ENCODE measurements around the gene SLC39A12.

Gene SLC39A12

GRCh38 chr10:18066947-18067346 lies 115.2 kb downstream of the SLC39A12 start:
- no peak for DNase-seq

GRCh38 chr10:18068401-18068800 lies 116.7 kb downstream of the SLC39A12 start:
- no peak for DNase-seq

GRCh38 chr10:18071591-18071990 lies 119.9 kb downstream of the SLC39A12 start:
- peak; percentile 27 for DNase-seq

GRCh38 chr10:18073314-18073713 lies 121.6 kb downstream of the SLC39A12 start:
- DNase-seq, result no peak

GRCh38 chr10:18075881-18076280 lies 124.2 kb downstream of the SLC39A12 start:
- no peak for DNase-seq

GRCh38 chr10:18079665-18080295 lies 128.1 kb downstream of the SLC39A12 start:
- peak; percentile 65 for DNase-seq

GRCh38 chr10:18082381-18082780 lies 130.7 kb downstream of the SLC39A12 start:
- no peak for DNase-seq

GRCh38 chr10:18085855-18086254 lies 134.1 kb downstream of the SLC39A12 start:
- no peak for DNase-seq

GRCh38 chr10:18086746-18087145 lies 135.0 kb downstream of the SLC39A12 start:
- no peak for DNase-seq

- no peak for DNase-seq
Observed at GRCh38 chr10:18087355-18087754, 135.6 kb downstream of the SLC39A12 start.

All from HCEC 1CT (cell line).